Stimulated activated CD8-positive, alpha-beta memory T cell treated with anti-CD3 and anti-CD28 coated beads, Interleukin-12 subunit alpha, Interleukin-12 subunit beta, amount 100 ng/mL, for 4 hours (primary cell): Measurements from ENCODE around the gene IPO4.

ENCODE experiments used
- DNase-seq: peaks from one replicate; pipeline ENCODE4 v3.0.0-alpha.2; 2020; ENCODE audit warnings: low read depth

The IPO4 gene

GRCh38 chr14:24176599-24176998, 12.0 kb downstream of the IPO4 start:
- no peak for DNase-seq

DNA sequence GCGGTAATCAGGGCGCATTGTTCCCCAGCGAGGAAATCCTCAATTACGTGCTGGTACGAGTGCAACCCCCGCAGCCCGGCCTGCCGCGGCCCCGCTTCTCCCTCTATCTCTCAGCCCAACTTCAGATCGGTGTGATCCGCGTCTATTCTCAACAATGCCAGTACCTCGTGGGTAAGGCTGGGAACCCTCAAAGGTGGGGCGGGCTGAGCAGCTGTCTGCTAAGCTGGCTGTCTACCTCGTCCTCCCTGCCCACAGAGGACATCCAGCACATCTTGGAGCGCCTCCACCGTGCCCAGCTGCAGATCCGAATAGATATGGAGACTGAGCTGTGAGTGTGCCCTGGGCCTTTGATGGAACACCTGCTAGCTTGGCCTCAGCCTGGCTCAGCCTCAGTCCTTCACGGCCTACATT, 15.7 kb downstream of the IPO4 start:
- DNase-seq = no peak

- DNase-seq = no peak
Measured at GRCh38 chr14:24172261-24172860, 16.3 kb downstream of the IPO4 start.

GRCh38 chr14:24171422-24172260, 17.0 kb downstream of the IPO4 start, which contains the start of gene REC8:
TSS of gene REC8 (plus strand) at chr14:24172080. CDS start at chr14:24172553, 473 bp downstream.
- DNase-seq = peak; percentile 48

GRCh38 chr14:24167469-24168114, 21.0 kb downstream of the IPO4 start:
- no peak for DNase-seq

- DNase-seq = no peak
Measured at GRCh38 chr14:24165785-24166184, 22.8 kb downstream of the IPO4 start.

- no peak for DNase-seq
Measured at GRCh38 chr14:24164518-24164991, 24.1 kb downstream of the IPO4 start.

- DNase-seq = no peak
Measured at GRCh38 chr14:24162093-24162492, 26.5 kb downstream of the IPO4 start.

GRCh38 chr14:24160850-24161804, 27.5 kb downstream of the IPO4 start, which contains the start of gene IRF9:
TSS of gene IRF9 (plus strand) at chr14:24161265. CDS start at chr14:24162145, 880 bp downstream.
- peak; percentile 91 for DNase-seq

GRCh38 chr14:24160499-24160849, 28.1 kb downstream of the IPO4 start:
- no peak for DNase-seq

DNA sequence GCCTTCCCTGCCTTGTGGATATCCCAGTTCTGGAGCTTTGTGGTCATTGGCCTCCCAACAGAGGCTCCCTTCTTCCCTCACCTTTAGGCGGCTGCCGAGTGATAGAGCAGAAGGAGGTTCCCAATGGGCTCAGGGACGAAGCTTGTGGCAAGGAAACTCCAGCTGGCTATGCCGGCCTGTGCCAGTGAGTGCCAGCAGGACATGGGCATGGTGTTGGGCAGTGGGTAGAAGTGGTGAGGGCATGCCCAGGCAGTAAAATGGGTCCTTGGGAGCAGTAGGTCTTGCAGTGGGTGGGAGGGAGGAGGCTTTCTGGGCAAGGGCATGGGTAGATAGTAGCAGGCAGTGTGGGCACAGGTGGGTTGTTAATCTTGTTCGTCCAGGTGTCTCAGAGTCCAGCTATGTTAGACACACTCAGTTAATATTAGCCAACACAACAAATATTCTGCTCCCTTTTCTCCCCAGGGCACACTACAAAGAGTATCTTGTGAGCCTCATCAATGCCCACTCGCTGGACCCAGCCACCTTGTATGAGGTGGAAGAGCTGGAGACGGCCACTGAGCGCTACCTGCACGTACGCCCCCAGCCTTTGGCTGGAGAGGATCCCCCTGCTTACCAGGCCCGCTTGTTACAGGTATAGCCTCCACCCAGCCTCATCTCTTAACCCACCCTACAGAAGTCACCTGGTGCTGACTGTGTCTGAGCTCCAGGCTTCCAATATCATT, 28.7 kb downstream of the IPO4 start:
- no peak for DNase-seq

DNA sequence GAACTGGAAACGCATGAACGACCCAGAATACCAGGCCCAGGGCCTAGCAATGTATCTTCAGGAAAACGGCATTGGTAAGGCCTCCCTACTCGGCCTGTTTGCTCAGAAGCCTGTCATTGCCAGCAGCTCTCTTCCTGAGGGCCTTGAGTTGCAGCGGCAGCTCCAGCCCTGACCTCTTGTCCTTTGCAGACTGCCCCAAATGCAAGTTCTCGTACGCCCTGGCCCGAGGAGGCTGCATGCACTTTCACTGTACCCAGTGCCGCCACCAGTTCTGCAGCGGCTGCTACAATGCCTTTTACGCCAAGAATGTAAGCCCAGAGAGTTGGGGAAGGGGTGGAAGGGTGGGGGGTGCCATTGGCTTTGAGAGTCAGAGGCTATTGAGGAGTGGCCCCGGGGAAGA, 31.3 kb downstream of the IPO4 start:
- no peak for DNase-seq

DNA sequence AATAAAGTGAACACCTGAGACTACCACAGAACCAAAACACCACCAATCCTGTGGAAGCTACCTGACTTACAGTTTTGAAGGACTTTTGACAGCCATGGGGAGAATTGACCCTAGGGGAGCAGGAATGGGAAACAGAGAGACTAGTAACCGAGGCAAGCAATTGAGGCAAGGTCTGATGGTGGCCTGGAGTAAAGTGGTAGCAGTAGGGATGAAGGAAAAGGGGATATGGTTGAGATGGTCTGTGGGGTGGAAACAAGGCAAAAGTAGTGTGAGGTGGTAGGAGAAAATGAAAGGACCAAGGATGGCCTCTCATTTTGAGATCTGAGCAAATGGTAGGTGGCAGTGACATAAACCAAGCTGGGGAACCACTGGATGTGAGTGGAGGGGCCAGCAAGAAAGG, 31.8 kb downstream of the IPO4 start:
- no peak for DNase-seq

DNA sequence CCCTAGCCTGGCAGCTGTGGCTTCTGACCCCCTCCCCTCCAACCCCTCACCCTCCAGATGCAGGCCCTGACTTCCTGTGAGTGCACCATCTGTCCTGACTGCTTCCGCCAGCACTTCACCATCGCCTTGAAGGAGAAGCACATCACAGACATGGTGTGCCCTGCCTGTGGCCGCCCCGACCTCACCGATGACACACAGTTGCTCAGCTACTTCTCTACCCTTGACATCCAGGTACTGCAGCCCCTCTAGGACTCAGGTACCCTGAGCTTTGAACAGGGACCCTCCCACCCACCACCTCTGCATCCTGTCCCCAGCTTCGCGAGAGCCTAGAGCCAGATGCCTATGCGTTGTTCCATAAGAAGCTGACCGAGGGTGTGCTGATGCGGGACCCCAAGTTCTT, 33.5 kb downstream of the IPO4 start:
- no peak for DNase-seq

DNA sequence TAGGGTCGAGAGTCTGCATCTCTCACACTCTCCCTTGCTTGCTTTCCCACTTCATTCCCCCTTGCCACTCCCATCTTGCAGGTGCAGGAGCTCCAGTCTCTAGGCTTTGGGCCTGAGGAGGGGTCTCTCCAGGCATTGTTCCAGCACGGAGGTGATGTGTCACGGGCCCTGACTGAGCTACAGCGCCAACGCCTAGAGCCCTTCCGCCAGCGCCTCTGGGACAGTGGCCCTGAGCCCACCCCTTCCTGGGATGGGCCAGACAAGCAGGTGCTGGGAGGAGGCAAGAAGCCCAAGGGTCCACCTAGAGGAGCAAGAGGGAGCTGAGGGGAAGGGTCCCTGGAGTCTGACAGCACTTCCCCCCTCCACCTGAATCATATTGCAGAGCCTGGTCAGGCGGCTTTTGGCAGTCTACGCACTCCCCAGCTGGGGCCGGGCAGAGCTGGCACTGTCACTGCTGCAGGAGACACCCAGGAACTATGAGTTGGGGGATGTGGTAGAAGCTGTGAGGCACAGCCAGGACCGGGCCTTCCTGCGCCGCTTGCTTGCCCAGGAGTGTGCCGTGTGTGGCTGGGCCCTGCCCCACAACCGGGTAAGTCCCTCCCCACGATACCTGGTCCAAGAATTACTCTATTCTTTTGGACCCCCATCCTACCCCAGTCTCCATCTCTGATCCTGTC, 37.1 kb downstream of the IPO4 start:
- DNase-seq = no peak

DNA sequence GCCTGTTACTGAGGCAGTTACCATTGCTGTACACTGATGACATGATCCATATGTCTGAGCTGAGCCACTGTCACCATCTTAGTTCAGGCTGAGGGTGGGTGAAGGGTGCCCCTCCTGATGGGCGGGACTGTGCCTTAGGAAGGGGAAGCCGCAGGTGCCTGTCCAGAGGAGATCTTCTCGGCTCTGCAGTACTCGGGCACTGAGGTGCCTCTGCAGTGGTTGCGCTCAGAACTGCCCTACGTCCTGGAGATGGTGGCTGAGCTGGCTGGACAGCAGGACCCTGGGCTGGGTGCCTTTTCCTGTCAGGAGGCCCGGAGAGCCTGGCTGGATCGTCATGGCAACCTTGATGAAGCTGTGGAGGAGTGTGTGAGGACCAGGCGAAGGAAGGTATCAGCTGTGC, 37.6 kb downstream of the IPO4 start:
- DNase-seq = no peak

- DNase-seq = no peak
Measured at GRCh38 chr14:24150567-24150966, 38.0 kb downstream of the IPO4 start.

DNA sequence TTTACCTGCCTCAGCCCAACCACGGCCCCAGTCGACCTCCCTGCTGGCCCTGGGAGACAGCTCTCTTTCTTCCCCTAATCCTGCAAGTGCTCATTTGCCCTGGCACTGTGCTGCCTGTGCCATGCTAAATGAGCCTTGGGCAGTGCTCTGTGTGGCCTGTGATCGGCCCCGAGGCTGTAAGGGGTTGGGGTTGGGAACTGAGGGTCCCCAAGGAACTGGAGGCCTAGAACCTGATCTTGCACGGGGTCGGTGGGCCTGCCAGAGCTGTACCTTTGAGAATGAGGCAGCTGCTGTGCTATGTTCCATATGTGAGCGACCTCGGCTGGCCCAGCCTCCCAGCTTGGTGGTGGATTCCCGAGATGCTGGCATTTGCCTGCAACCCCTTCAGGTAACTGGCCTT, 38.6 kb downstream of the IPO4 start:
- DNase-seq = no peak

DNA sequence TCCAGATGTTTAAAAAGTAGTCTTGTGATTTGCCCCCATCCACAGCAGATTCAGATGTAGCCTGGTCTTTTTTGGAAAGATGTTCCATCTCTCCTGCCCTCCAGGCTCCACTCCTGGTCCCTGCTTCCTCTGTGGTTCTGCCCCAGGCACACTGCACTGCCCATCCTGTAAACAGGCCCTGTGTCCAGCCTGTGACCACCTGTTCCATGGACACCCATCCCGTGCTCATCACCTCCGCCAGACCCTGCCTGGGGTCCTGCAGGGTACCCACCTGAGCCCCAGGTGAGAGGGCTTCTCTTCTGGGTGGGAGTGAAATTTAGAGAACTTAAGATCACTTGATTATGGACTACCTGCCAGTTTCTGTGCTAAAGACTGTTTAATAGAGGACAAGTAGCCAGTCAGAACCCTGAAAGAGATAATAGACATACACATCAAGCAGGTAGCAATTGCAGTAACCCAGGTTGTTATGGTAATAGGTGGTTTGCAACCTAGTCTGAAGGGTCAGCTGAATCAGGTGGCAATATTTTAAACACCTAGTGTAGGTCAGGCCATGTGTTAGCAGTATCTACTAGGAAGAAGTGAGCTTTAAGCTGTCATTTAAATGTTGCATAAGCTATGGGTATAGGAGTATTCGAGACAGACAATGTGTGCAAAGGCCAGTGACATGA, 39.2 kb downstream of the IPO4 start:
- DNase-seq = no peak
